GM18907 (cell line): ENCODE measurements around the gene LRRC23.
A peak's percentile ranks its signal among the peaks of the same experiment; 100 is the strongest.

Experiments
- ATAC-seq: cut with Tn5 transposase; IDR thresholded peaks from one replicate; pipeline ENCODE4 v1.9.1; 2021; ENCODE audit warnings: mild to moderate bottlenecking, moderate library complexity; ENCODE audit not compliant: unreplicated experiment

LRRC23 gene

GRCh38 chr12:6942331-6942665 lies 37.7 kb downstream of the LRRC23 start:
- no peak for ATAC-seq

DNA sequence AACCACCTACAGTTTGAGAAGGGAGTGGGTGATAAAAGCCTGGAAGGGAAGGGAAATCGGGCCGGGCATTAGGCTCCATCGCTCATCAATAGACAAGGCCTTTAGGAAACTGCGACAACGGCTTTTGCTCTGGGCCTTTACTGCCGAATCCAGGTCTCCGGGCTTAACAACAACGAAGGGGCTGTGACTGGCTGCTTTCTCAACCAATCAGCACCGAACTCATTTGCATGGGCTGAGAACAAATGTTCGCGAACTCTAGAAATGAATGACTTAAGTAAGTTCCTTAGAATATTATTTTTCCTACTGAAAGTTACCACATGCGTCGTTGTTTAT lies 38.7 kb downstream of the LRRC23 start:
- ATAC-seq: peak; percentile 34

DNA sequence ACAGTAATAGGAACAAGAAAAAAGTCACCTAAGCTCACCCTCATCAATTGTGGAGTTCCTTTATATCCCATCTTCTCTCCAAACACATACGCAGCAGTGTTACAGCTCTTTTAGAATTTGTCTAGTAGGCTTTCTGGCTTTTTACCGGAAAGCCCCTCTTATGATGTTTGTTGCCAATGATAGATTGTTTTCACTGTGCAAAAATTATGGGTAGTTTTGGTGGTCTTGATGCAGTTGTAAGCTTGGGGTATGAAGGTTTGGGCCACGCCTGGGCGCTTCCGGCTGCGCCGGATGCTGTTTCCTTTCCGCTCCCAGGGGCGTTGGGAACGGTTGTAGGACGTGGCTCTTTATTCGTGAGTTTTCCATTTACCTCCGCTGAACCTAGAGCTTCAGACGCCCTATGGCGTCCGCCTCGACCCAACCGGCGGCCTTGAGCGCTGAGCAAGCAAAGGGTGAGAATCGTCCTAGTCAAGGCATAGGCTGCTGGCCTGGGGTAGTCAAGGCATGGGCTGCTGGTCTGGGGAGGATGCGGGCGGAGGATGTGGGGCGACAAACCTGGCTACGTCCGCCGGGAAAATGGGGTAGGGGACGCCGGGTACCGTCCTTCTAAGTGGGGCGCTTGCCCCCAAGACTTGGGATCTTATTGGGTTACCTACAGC lies 39.2 kb downstream of the LRRC23 start, which contains the start of the genes C12orf57 and RNU7-1:
C12orf57 (plus strand) TSS at position 301 of the 659 bp plus-strand sequence; CDS start at position 401, 100 bp downstream.
RNU7-1 (plus strand) TSS at position 95 of the 659 bp plus-strand sequence.
- peak; percentile 39 for ATAC-seq

DNA sequence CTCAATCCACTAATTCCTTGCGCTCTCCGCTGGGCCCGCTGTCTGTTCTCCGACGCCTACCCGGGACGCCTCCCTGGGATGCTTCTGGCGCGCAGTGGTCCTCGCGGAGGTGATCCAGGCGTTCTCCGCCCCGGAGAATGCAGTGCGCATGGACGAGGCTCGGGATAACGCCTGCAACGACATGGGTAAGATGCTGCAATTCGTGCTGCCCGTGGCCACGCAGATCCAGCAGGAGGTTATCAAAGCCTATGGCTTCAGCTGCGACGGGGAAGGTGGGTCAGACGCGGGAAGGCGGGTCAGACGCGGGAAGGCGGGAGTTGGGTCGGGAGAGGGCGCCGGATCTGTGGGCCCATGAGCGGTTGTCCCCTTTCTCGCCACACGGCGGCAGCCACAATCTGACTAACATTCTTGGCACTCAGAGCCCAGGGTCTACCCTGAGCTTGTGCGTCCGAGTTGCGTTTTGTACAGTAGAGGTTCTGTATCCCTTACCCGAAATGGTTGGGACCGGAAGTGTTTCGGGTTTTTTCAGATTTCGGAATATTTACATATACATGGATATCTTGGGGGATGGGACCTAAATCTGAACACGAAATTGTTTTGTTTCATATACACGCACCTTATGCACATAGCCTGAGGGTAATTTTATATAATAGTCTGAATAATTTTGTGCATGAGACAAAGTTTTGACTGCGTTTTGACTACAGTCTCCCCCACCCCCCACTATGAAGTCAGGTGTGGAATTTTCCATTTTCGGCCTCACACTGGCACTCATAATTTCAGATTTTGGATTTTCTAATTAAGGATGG lies 40.0 kb downstream of the LRRC23 start:
- peak; percentile 46 for ATAC-seq

- ATAC-seq: no peak
These were observed 41.0 kb downstream of the LRRC23 start for GRCh38 chr12:6945613-6946012.

DNA sequence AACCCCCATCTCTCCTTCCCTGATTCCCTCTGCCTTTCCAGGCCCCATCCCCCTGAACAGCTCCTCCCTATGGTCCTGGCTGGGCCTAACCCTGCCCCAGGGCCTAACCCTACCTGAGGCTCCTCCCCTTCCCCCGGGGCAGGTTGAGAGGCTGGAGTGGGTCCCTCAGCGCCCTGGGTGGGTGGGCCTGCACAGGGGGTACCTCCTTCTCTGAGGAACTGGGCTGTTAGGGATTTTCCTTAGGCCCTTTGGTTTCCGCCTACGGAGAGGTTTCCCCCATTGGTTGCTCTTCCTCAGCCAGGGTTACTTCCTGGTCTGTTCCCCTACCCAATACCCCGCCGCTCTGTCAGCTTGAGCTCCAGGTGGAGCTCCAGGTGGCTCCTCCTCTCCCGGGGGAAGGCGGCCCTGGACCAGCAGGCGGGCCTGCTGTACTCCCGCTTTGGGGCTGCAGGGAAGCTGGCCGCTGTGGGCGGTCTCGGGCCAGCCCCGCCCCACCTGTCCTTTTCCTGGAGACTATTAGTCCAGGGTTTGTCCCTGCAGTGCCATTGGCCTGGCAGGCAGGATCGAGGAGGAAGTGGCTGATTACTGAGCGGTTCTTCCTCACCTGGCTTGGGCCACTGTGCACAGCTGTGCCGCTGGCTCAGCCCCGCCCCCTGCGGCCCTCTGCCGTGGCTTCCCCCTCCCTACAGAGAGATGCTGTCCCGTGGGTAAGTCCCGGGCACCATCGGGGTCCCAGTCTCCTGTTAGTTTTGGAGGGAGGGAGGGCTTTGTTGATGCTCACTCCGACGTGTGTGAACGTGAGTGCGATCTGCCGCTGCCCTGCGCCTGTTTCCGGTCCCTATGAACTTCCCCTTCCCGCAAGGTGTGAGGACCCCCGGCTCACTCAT lies 41.7 kb downstream of the LRRC23 start:
- ATAC-seq: peak; percentile 16

GRCh38 chr12:6946920-6947374 lies 42.3 kb downstream of the LRRC23 start:
- ATAC-seq: no peak

DNA sequence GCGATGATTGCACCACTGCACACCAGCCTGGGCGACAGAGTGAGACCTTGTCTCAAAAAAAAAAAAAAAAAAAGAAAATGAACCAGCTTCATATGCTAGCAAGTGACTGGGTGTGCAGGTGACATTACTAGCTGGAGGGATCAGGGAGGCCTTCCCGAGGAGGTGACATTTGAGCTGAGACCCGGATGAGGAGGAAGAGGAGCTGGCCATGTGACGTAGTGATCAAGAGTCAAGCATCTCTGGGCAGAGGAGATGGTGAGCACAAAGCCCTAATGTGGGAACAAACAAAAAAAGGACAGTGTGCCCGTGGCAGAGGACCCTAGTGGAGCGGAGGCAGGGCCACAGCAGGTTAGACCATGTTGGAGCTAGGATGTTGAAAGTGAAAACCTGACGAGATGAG lies 43.0 kb downstream of the LRRC23 start:
- no peak for ATAC-seq

GRCh38 chr12:6948873-6949594 lies 44.4 kb downstream of the LRRC23 start:
- ATAC-seq: no peak

DNA sequence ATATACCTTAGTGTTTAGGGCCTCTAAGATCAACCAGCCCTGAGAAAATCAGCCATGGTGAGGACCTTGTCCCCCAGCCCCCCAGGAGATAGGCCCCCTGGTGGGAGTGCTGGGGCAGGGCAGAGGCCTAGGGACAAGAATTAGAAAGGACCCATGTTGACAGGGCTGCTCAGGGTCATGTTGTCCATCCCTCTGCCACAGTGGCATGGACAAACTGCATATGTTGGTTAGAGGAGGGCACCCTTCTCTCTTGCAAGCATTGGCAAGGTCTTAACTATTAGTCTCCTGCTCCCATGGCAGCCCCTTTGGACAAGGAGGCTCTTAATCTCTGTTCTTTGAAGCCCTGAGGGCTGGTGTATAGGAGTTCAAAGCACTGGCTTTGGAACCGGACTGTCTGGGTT lies 45.8 kb downstream of the LRRC23 start:
- ATAC-seq: no peak

DNA sequence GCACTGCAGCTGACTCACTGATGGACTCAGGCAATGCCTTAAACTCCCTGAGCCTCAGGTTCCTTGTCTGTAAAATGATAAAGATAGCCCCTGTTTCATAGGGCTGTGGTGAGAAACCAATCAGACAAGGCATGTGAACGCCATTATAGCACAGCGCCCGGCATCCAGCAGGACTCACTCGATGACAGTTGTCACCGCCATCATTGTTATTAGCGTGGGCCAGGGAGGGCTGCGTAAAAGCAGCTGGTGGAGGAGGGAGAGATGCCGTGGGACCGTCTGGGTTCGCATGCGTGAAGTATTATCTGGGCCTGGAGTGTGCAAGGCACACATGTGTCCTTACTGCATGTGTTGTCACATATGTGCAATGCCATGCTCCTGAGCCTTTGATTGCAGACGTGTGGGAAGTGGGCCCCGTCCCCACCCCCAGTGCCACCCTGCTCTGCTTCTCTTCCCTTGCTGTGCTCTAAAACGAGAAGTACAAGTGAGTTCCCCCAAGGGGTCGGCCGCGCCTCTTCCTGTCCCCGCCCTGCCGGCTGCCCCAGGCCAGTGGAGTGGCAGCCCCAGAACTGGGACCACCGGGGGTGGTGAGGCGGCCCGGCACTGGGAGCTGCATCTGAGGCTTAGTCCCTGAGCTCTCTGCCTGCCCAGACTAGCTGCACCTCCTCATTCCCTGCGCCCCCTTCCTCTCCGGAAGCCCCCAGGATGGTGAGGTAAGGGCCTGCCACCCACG lies 46.4 kb downstream of the LRRC23 start, which contains the start of gene PTPN6:
PTPN6 (plus strand) TSS at position 546 of the 730 bp plus-strand sequence; CDS start at position 703, 157 bp downstream.
- no peak for ATAC-seq

- no peak for ATAC-seq
These were observed 47.0 kb downstream of the LRRC23 start for GRCh38 chr12:6951551-6952120.

- no peak for ATAC-seq
These were observed 47.7 kb downstream of the LRRC23 start for GRCh38 chr12:6952121-6952862.

DNA sequence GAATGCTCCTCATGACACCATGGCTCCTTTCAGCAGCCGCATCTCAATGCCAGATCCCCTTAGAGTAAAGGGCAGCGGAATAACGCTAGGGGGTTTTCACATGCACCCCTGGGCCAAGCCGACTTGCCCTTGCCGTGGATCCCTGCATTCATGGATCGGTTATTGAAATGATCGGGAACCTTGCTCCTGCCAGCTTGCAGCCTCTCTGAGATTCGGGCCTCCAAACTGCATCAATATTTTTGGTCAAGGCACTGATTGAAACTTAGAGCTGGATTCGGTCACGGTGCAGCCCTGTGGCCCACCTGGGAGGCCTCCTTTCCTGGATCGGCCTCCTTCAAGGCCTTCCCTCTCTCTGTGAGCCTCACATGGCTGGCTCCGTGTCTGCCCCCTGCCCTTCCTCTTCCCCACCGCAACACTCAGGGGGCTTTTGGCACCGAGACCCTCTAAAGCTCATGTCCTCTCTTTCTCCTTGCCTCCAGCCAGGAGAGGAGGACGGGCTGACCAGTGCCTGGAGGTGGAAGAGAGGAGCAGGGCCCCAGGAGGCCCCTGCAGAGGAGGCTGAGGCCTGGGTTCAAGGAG lies 48.3 kb downstream of the LRRC23 start:
- ATAC-seq: no peak

GRCh38 chr12:6953442-6954315 lies 49.1 kb downstream of the LRRC23 start:
- peak; percentile 50 for ATAC-seq

GRCh38 chr12:6954316-6955107 lies 49.9 kb downstream of the LRRC23 start:
- ATAC-seq: no peak
